HCT116 (cell line): ENCODE data around the gene PGAM5. TPM values are rescaled to one million over a fixed set of nuclear protein-coding genes. Genes with fewer than 3 reads are reported as not detected.

Source experiments
- ATAC-seq: fragments of 200-7000 bp; cut with Tn5 transposase; 2 replicates; pipeline ENCODE4 v1.9.1; 2020; ENCODE audit warnings: mild to moderate bottlenecking, moderate library complexity
- BruUV-seq: library from RNA; stranded (reverse); fragments of 400-500 nt; replicated peaks from 2 replicates; lab custom pipeline; 2021; lab: Mats Ljungman, UMichigan
- CTCF ChIA-PET: fragments of 300-600 bp; sonication (Branson Sonifier 250); formaldehyde crosslinking; loops from one replicate; lab custom pipeline; 2021; ENCODE audit warnings: antibody characterized with exemption; lab: Charles Lee
- POLR2A ChIA-PET: fragments of 300-600, 350-600 bp; sonication (Branson Sonifier 250); formaldehyde crosslinking; loops from one replicate; lab custom pipeline; 2021; ENCODE audit warnings: antibody characterized with exemption; lab: Charles Lee
- RAD21 ChIA-PET, 2 experiments: fragments of 300-600 bp; sonication (Branson Sonifier 250); formaldehyde crosslinking; loops; one replicate each; lab custom pipeline; 2023; ENCODE audit warnings: low total read pairs in 2 of 2; ENCODE audit not compliant: uncharacterized antibody in 2 of 2, unreplicated experiment in 2 of 2, low non-redundant PET in 1 of 2; lab: Charles Lee
- DNase-seq: peaks from one replicate; pipeline ENCODE4 v3.0.0-alpha.2; 2010; ENCODE audit warnings: low read depth, low spot score
- H2AFZ ChIP-seq: fragments of 200-600 bp; shearing (Covaris generic), sonication (generic); 2 replicates; pipeline ENCODE4 v1.6.1; 2017; ENCODE audit warnings: low read depth, mixed run types, mixed read lengths, antibody characterized with exemption, low read length; ENCODE audit not compliant: poor library complexity, severe bottlenecking
- H3K27ac ChIP-seq: 2 replicates; pipeline ENCODE4 v1.5.1; 2012; ENCODE audit warnings: low read depth, low read length
- H3K27me3 ChIP-seq: fragments of 200-600 bp; sonication (generic); 2 replicates; pipeline ENCODE4 v1.6.1; 2016; ENCODE audit warnings: mixed run types, low read length, mixed read lengths; ENCODE audit not compliant: insufficient read depth
- H3K36me3 ChIP-seq, 2 experiments: fragments of 200-500 bp in 1 of 2; fragments of 200-600 bp in 1 of 2; sonication (Bioruptor generic) in 1 of 2; sonication (generic) in 1 of 2; 2 replicates each; pipeline versions ENCODE4 v1.5.1 to v1.6.1; 2014 to 2016; ENCODE audit warnings: low read length in 2 of 2, inconsistent platforms in 1 of 2, mixed read lengths in 1 of 2, mixed run types in 1 of 2; ENCODE audit not compliant: insufficient read depth in 2 of 2, control insufficient read depth in 1 of 2
- H3K4me1 ChIP-seq, 2 experiments: fragments of 200-600 bp in 1 of 2; sonication (generic) in 1 of 2; 2 replicates each; pipeline versions ENCODE4 v1.5.1 to v1.6.1; 2012 to 2017; ENCODE audit warnings: low read length in 2 of 2, inconsistent platforms in 1 of 2, mild to moderate bottlenecking in 1 of 2, mixed read lengths in 1 of 2, mixed run types in 1 of 2, moderate library complexity in 1 of 2; ENCODE audit not compliant: insufficient read depth in 2 of 2, control insufficient read depth in 1 of 2
- H3K4me2 ChIP-seq: fragments of 200-600 bp; sonication (generic); 2 replicates; pipeline ENCODE4 v1.6.1; 2017; ENCODE audit warnings: mixed run types, low read length, mixed read lengths
- H3K4me3 ChIP-seq, 2 experiments: fragments of 200-600 bp in 1 of 2; sonication (generic) in 1 of 2; replicated peaks in 1 of 2; 2 replicates each; pipeline ENCODE4 v1.5.1; 2011 to 2016; ENCODE audit warnings: low read length in 2 of 2, control low read depth in 1 of 2, low read depth in 1 of 2, mild to moderate bottlenecking in 1 of 2, mixed read lengths in 1 of 2, mixed run types in 1 of 2
- H3K79me2 ChIP-seq: fragments of 200-600 bp; sonication (generic); 2 replicates; pipeline ENCODE4 v1.6.1; 2017; ENCODE audit warnings: mild to moderate bottlenecking, mixed run types, low read length, moderate library complexity, mixed read lengths; ENCODE audit not compliant: insufficient read depth
- H3K9ac ChIP-seq: fragments of 200-600 bp; sonication (generic); 2 replicates; pipeline ENCODE4 v1.6.1; 2016; ENCODE audit warnings: low read length, mixed read lengths
- H3K9me2 ChIP-seq: fragments of 200-600 bp; sonication (generic), shearing (Covaris generic); 2 replicates; pipeline ENCODE4 v1.6.1; 2017; ENCODE audit warnings: mixed run types, mild to moderate bottlenecking, moderate library complexity; ENCODE audit not compliant: insufficient read depth
- H3K9me3 ChIP-seq, 2 experiments: fragments of 200-500 bp in 1 of 2; fragments of 200-600 bp in 1 of 2; sonication (Bioruptor generic) in 1 of 2; sonication (generic) in 1 of 2; 2 replicates each; pipeline ENCODE4 v1.6.1; 2014 to 2017; ENCODE audit warnings: low read length in 2 of 2, mixed read lengths in 2 of 2, inconsistent platforms in 1 of 2, low read depth in 1 of 2, mild to moderate bottlenecking in 1 of 2, mixed run types in 1 of 2, moderate library complexity in 1 of 2; ENCODE audit not compliant: control insufficient read depth in 1 of 2, insufficient read depth in 1 of 2
- H4K20me1 ChIP-seq: fragments of 200-600 bp; sonication (generic), shearing (Covaris generic); 2 replicates; pipeline ENCODE4 v1.6.1; 2017; ENCODE audit warnings: mixed run types, mild to moderate bottlenecking, moderate library complexity; ENCODE audit not compliant: insufficient read depth
- CBX3 ChIP-seq: IDR thresholded peaks from 2 replicates; pipeline ENCODE4 v1.6.1; 2012; ENCODE audit warnings: low read depth
- CEBPB ChIP-seq: IDR thresholded peaks from 2 replicates; pipeline ENCODE4 v1.6.1; 2012; ENCODE audit warnings: low read depth
- EGR1 ChIP-seq: IDR thresholded peaks from 2 replicates; pipeline ENCODE4 v1.6.1; 2012; ENCODE audit warnings: low read depth
- ELF1 ChIP-seq: IDR thresholded peaks from 2 replicates; pipeline ENCODE4 v1.6.1; 2012; ENCODE audit warnings: low read depth, borderline replicate concordance
- EZH2 ChIP-seq: fragments of 200-600 bp; sonication (generic); IDR thresholded peaks from 2 replicates; pipeline ENCODE4 v1.6.1; 2017; ENCODE audit warnings: antibody characterized with exemption, mixed run types
- EZH2phosphoT487 ChIP-seq: fragments of 200-600 bp; IDR thresholded peaks from 2 replicates; pipeline ENCODE4 v1.6.1; 2018; ENCODE audit warnings: antibody characterized with exemption, borderline replicate concordance
- JUND ChIP-seq: IDR thresholded peaks from 2 replicates; pipeline ENCODE4 v1.6.1; 2012
- POLR2A ChIP-seq: IDR thresholded peaks from 2 replicates; pipeline ENCODE4 v1.7.0; 2011; ENCODE audit warnings: borderline replicate concordance; ENCODE audit not compliant: insufficient read depth, insufficient read length; ENCODE audit errors: extremely low read depth
- RAD21 ChIP-seq: IDR thresholded peaks from 2 replicates; pipeline ENCODE4 v1.6.1; 2012; ENCODE audit warnings: low read depth, mild to moderate bottlenecking
- SIN3A ChIP-seq: IDR thresholded peaks from 2 replicates; pipeline ENCODE4 v1.6.1; 2012; ENCODE audit warnings: low read depth
- SRF ChIP-seq: IDR thresholded peaks from 2 replicates; pipeline ENCODE4 v1.6.1; 2012; ENCODE audit warnings: low read depth
- YY1 ChIP-seq: IDR thresholded peaks from 2 replicates; pipeline ENCODE4 v1.6.1; 2011; ENCODE audit warnings: low read length, low read depth, moderate library complexity, mild to moderate bottlenecking; ENCODE audit not compliant: insufficient replicate concordance; ENCODE audit errors: extremely low read depth
- ZFX ChIP-seq: fragments of 450-650 bp; IDR thresholded peaks from 2 replicates; pipeline ENCODE4 v1.6.1; 2017
- intact Hi-C: fragments of 100-400 bp; cut with micrococcal nuclease; formaldehyde crosslinking; loops from 2 replicates; pipeline ENCODE4 v1.10.0; 2022
- total RNA-seq: library from RNA; stranded (reverse); gene quantifications from one replicate; pipeline ENCODE4 v1.2.1, GENCODE V29; 2021; ENCODE audit not compliant: unreplicated experiment
- TF ChIP-seq, protein P1 (sequence below): IDR thresholded peaks from 2 replicates; pipeline ENCODE4 v1.6.1; 2012
- TF ChIP-seq, protein P2 (sequence below): IDR thresholded peaks from 2 replicates; pipeline ENCODE4 v1.6.1; 2012
- TF ChIP-seq, protein P3 (sequence below): IDR thresholded peaks from 2 replicates; pipeline ENCODE4 v1.6.1; 2012; ENCODE audit warnings: low read depth
- TF ChIP-seq, protein P4 (sequence below): IDR thresholded peaks from 2 replicates; pipeline ENCODE4 v1.6.1; 2011; ENCODE audit warnings: mild to moderate bottlenecking, low read length, moderate library complexity; ENCODE audit not compliant: insufficient replicate concordance; ENCODE audit errors: extremely low read depth

PGAM5 gene
- total RNA-seq, 1 experiment from 2014 or later: 98.3 TPM

DNA sequence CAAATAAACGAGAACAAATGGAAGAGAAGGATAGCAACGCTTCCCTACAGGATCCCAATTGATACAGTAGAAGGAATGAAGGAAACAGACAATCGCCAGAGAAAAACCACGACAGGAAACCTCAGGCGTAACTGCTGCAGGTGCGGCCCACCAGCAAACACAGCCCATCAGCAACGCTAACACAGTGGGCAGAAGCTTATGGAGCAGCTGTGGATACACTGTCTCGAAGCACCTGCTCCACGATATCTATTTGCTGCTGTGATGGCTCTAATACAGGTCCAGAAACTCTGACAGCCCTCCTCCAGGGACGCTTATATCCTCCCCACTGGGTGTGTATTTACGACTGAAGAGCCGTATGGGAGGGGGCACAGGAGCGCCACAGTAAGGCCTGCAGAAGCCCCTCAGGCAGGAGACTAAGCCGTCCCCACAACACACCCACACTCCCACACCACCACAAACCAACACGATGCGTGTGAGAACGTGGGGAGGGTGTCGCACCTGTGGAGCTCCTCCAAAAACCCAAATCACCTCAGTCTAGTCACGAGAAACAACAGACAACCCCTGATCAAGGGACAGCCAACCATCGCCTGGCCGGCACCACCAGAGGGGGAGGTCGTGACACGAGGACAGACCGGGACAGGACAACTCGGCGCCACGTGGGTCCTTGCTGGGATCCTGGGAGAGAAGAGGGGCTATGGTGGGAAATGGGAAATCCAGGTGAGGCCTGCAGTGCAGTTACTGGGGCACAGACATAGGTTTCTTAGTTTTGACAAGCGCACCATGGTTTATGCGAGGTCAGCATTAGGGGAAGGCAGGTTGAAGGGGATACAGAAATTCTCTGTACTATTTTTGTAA lies 47.5 kb upstream of the PGAM5 start:
- TF ChIP-seq, protein P1, sequence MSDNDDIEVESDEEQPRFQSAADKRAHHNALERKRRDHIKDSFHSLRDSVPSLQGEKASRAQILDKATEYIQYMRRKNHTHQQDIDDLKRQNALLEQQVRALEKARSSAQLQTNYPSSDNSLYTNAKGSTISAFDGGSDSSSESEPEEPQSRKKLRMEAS: no peak
- TF ChIP-seq POLR2A: no peak
- TF ChIP-seq, protein P2, sequence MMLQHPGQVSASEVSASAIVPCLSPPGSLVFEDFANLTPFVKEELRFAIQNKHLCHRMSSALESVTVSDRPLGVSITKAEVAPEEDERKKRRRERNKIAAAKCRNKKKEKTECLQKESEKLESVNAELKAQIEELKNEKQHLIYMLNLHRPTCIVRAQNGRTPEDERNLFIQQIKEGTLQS: no peak
- TF ChIP-seq, protein P3, sequence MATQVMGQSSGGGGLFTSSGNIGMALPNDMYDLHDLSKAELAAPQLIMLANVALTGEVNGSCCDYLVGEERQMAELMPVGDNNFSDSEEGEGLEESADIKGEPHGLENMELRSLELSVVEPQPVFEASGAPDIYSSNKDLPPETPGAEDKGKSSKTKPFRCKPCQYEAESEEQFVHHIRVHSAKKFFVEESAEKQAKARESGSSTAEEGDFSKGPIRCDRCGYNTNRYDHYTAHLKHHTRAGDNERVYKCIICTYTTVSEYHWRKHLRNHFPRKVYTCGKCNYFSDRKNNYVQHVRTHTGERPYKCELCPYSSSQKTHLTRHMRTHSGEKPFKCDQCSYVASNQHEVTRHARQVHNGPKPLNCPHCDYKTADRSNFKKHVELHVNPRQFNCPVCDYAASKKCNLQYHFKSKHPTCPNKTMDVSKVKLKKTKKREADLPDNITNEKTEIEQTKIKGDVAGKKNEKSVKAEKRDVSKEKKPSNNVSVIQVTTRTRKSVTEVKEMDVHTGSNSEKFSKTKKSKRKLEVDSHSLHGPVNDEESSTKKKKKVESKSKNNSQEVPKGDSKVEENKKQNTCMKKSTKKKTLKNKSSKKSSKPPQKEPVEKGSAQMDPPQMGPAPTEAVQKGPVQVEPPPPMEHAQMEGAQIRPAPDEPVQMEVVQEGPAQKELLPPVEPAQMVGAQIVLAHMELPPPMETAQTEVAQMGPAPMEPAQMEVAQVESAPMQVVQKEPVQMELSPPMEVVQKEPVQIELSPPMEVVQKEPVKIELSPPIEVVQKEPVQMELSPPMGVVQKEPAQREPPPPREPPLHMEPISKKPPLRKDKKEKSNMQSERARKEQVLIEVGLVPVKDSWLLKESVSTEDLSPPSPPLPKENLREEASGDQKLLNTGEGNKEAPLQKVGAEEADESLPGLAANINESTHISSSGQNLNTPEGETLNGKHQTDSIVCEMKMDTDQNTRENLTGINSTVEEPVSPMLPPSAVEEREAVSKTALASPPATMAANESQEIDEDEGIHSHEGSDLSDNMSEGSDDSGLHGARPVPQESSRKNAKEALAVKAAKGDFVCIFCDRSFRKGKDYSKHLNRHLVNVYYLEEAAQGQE: no peak
- no peak for TF ChIP-seq EZH2phosphoT487
- no peak for TF ChIP-seq YY1
- TF ChIP-seq JUND: no peak
- TF ChIP-seq EGR1: no peak
- no peak for TF ChIP-seq ZFX
- TF ChIP-seq, protein P4, sequence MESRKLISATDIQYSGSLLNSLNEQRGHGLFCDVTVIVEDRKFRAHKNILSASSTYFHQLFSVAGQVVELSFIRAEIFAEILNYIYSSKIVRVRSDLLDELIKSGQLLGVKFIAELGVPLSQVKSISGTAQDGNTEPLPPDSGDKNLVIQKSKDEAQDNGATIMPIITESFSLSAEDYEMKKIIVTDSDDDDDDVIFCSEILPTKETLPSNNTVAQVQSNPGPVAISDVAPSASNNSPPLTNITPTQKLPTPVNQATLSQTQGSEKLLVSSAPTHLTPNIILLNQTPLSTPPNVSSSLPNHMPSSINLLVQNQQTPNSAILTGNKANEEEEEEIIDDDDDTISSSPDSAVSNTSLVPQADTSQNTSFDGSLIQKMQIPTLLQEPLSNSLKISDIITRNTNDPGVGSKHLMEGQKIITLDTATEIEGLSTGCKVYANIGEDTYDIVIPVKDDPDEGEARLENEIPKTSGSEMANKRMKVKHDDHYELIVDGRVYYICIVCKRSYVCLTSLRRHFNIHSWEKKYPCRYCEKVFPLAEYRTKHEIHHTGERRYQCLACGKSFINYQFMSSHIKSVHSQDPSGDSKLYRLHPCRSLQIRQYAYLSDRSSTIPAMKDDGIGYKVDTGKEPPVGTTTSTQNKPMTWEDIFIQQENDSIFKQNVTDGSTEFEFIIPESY: no peak
- TF ChIP-seq CBX3: no peak
- no peak for TF ChIP-seq RAD21
- TF ChIP-seq EZH2: no peak
- no peak for TF ChIP-seq CEBPB
- no peak for TF ChIP-seq SIN3A
- TF ChIP-seq ELF1: no peak
- TF ChIP-seq SRF: no peak
- no peak overlapping the region for H3K27ac ChIP-seq
- no peak overlapping the region for H3K4me2 ChIP-seq
- BruUV-seq: no TSS peak
- 0 out of 2 replicates have a peak, but pooled peaks cover 3% of the 10 kb centered on the region for H3K79me2 ChIP-seq
- no peak for ATAC-seq
- DNase-seq: no peak
- no peaks in the 10 kb centered on the region for H3K27me3 ChIP-seq
- H3K4me1 ChIP-seq: no peaks in the 10 kb centered on the region
- H3K9me2 ChIP-seq: no peaks in the 10 kb centered on the region
- H3K9ac ChIP-seq: no peak overlapping the region
- POLR2A ChIA-PET: no interaction called here
- intact Hi-C loops: no loop called here
- H3K9me3 ChIP-seq: no peaks in the 10 kb centered on the region
- CTCF ChIA-PET: no interaction called here
- H3K4me3 ChIP-seq: no peak overlapping the region
- H3K36me3 ChIP-seq: peaks cover 73 to 75% of the 10 kb centered on the region in 2 experiments
- RAD21 ChIA-PET: no interaction called here
- H2AFZ ChIP-seq: no peak overlapping the region
- no peaks in the 10 kb centered on the region for H4K20me1 ChIP-seq
